ENCODE measurements around the gene PTPRT. TPM values are rescaled to one million over a fixed set of nuclear protein-coding genes. Genes with fewer than 3 reads are reported as not detected.

The PTPRT gene
- polyA plus RNA-seq, 1 of the 3 experiments (the other 2 are of a cell fraction), result not detected

GRCh38 chr20:42309050-42309449 lies 880.7 kb downstream of the PTPRT start:
- CTCF ChIA-PET, result interaction anchor here (0.6 to 0.9 kb wide), 2 partner anchors 9 to 222 kb away, joined by 3 to 4 read pairs; no protein-coding TSS in a partner anchor
- WGBS (ENCODE audit: low lambda C conversion rate), result 16% methylated on average over 4 of the region's 4 CpGs

GRCh38 chr20:42308171-42308570 lies 881.5 kb downstream of the PTPRT start:
- WGBS (ENCODE audit: low lambda C conversion rate), result 19% methylated on average over 4 of the region's 4 CpGs
- Histone ChIP-seq H3K4me2 (no peak overlapping the region), H3K27me3 (ENCODE audit: insufficient read depth) (no peaks in the 10 kb centered on the region), H3K9me2 (no peaks in the 10 kb centered on the region), H3K4me3 (ENCODE audit: low read depth in 2 of 2, low read length in 1 of 2) (no peak overlapping the region), H3K9me3 (no peaks in the 10 kb centered on the region), H2AFZ (ENCODE audit: low read depth) (no peak overlapping the region), H3K79me2 (ENCODE audit: insufficient read depth) (no peaks in the 10 kb centered on the region), H3K27ac (ENCODE audit: low read depth in 2 of 2, low read length in 1 of 2) (no peak overlapping the region), H3K4me1 (ENCODE audit: control insufficient read depth in 1 of 2, insufficient read depth in 2 of 2, low read depth in 1 of 2, low read length in 1 of 2) (no peaks in the 10 kb centered on the region), H4K20me1 (ENCODE audit: insufficient read depth) (no peaks in the 10 kb centered on the region), H3F3A (replicated peaks; ENCODE audit: insufficient read depth) (no peaks in the 10 kb centered on the region), H3K36me3 (replicated peaks in 1 of 2; ENCODE audit: control insufficient read depth in 1 of 2, insufficient read depth in 2 of 2, low read length in 1 of 2) (no peaks in the 10 kb centered on the region), H3K9ac (no peak overlapping the region)
- POLR2A ChIA-PET, result no interaction called here
- CTCF ChIA-PET, result no interaction called here
- TF ChIP-seq TEAD4 (IDR thresholded peaks at IDR 0.05; ENCODE audit: borderline replicate concordance, insufficient read depth), result no peak
- no peak for TF ChIP-seq PBX3 (IDR thresholded peaks at IDR 0.05)
- no peak for TF ChIP-seq RAD21 (IDR thresholded peaks at IDR 0.05; ENCODE audit: low read length)
- no peak for TF ChIP-seq FOXJ3 (CRISPR knock-in tag; IDR thresholded peaks at IDR 0.05)
- no peak for TF ChIP-seq MEF2A (IDR thresholded peaks at IDR 0.05; ENCODE audit: borderline replicate concordance, low read depth)
- TF ChIP-seq FOSL2 (IDR thresholded peaks at IDR 0.05; ENCODE audit: borderline replicate concordance, low read depth), result no peak
- TF ChIP-seq IRF3 (IDR thresholded peaks at IDR 0.05; ENCODE audit: low read depth, low read length), result no peak
- TF ChIP-seq FOXM1 (IDR thresholded peaks at IDR 0.05; ENCODE audit: low read depth), result no peak
- TF ChIP-seq RFX5 (IDR thresholded peaks at IDR 0.05; ENCODE audit: low read length), result no peak
- no peak for TF ChIP-seq ZBTB33 (IDR thresholded peaks at IDR 0.05; ENCODE audit: borderline replicate concordance, low read depth)
- TF ChIP-seq USF2 (IDR thresholded peaks at IDR 0.05; ENCODE audit: borderline replicate concordance, low read depth, low read length), result no peak
- no peak for TF ChIP-seq EZH2phosphoT487 (IDR thresholded peaks at IDR 0.05; ENCODE audit: borderline replicate concordance, low read depth)
- TF ChIP-seq MXI1 (IDR thresholded peaks at IDR 0.05; ENCODE audit: low read depth, low read length), result no peak
- DNase-seq, result no peak

More at GRCh38 chr20:42309050-42309449, 880.7 kb downstream of the PTPRT start:
- H3K4me3 ChIP-seq (ENCODE audit: low read depth in 2 of 2, low read length in 1 of 2), result no peak overlapping the region
- no peak overlapping the region for H3K27ac ChIP-seq (ENCODE audit: low read depth in 2 of 2, low read length in 1 of 2)
- no peak for TF ChIP-seq EP300 (IDR thresholded peaks at IDR 0.05; ENCODE audit: borderline replicate concordance in 1 of 2, low read depth in 1 of 2, low read length in 1 of 2)
- no peak overlapping the region for H3K4me2 ChIP-seq
- H2AFZ ChIP-seq (ENCODE audit: low read depth), result no peak overlapping the region
- no peaks in the 10 kb centered on the region for H3K9me3 ChIP-seq
- no peaks in the 10 kb centered on the region for H3F3A ChIP-seq (replicated peaks; ENCODE audit: insufficient read depth)
- H3K27me3 ChIP-seq (ENCODE audit: insufficient read depth), result no peaks in the 10 kb centered on the region
- no peak overlapping the region for H3K9ac ChIP-seq
- H4K20me1 ChIP-seq (ENCODE audit: insufficient read depth), result no peaks in the 10 kb centered on the region
- POLR2A ChIA-PET, result no interaction called here
- no peak for DNase-seq
- H3K4me1 ChIP-seq (ENCODE audit: control insufficient read depth in 1 of 2, insufficient read depth in 2 of 2, low read depth in 1 of 2, low read length in 1 of 2), result no peaks in the 10 kb centered on the region
- H3K79me2 ChIP-seq (ENCODE audit: insufficient read depth), result no peaks in the 10 kb centered on the region
- H3K9me2 ChIP-seq, result no peaks in the 10 kb centered on the region
- no peaks in the 10 kb centered on the region for H3K36me3 ChIP-seq (replicated peaks in 1 of 2; ENCODE audit: control insufficient read depth in 1 of 2, insufficient read depth in 2 of 2, low read length in 1 of 2)

Data from SK-N-SH (cell line).